Ovary (tissue), 3 donors: ENCODE results near the gene GP9.

Experiments
- CTCF ChIP-seq, 3 donors: fragments of 450-650 bp in 2 of 3; fragments of 200-600 bp in 1 of 3; IDR thresholded peaks; one replicate each; pipeline versions ENCODE4 v1.5.1 to v1.8.0; 2016 to 2022; ENCODE audit warnings: antibody characterized with exemption in 3 of 3, mild to moderate bottlenecking in 1 of 3
- EP300 ChIP-seq: sonication (generic); formaldehyde crosslinking; IDR thresholded peaks from one replicate; pipeline ENCODE4 v1.6.1; 2017; ENCODE audit warnings: antibody characterized with exemption
- donor health status: DM: no; HTN: no; CAD: no.

- TF ChIP-seq CTCF (IDR thresholded peaks at IDR 0.05) (no peak), EP300 (no peak)
Measured at GRCh38 chr3:129023909-129024308, 36.7 kb upstream of the GP9 start.
